ENCODE results near the gene KPNB1. TPM values are rescaled to one million over a fixed set of nuclear protein-coding genes. Genes with fewer than 3 reads are reported as not detected.

KPNB1 gene
- total and polyA plus RNA-seq, 9 donors: 63.4 to 346 (median 236) TPM

DNA sequence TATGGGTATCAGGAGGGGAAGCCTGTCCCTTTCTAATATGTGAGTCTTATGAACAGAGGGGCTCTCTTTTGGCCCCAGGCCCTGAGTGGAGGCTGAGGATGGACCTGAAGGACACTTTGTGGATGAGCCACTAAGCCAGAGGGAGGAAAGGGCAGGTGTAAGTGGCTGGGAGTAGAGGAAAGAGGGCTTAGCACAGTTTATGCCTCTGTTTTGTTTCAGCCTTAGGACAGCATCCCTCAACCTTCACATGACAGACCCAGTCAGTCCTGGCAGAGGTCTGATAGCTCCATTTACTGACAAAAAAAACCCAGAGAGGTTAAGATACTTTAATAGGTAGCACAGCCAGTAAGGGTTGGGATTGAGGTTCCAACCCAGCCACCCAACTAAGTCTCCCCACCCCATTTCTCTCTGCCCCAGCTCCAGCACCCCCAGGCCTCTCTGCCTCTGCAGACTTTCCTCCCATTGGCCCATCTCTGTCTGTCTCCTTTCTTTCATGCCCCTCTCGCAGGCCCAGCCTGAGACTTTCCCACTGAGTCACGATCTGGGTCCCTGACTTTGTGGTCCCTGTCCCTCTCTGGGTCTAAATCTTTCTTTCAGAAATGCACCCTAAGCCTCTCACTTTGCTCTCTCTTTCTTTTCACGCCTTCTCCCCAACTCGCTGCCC, 78.6 kb downstream of the KPNB1 start:
- Histone ChIP-seq H3K4me3 (no peak overlapping the region), H3K9me3 (no peaks in the 10 kb centered on the region), H3K27ac (no peak overlapping the region), H3K36me3 (no peaks in the 10 kb centered on the region), H3K4me1 (ENCODE audit: insufficient read depth) (no peaks in the 10 kb centered on the region), H3K27me3 (no peaks in the 10 kb centered on the region)
- DNase-seq: no peak
- 86 to 89% (median 89%) methylated on average over 4 of the region's 4 CpGs for WGBS, 3 donors
- TF ChIP-seq POLR2A (IDR thresholded peaks at IDR 0.05) (no peak), CTCF (IDR thresholded peaks at IDR 0.05) (no peak), EP300 (IDR thresholded peaks at IDR 0.05) (no peak)
- intact Hi-C loops (cut with DNase I): no loop called here

DNA sequence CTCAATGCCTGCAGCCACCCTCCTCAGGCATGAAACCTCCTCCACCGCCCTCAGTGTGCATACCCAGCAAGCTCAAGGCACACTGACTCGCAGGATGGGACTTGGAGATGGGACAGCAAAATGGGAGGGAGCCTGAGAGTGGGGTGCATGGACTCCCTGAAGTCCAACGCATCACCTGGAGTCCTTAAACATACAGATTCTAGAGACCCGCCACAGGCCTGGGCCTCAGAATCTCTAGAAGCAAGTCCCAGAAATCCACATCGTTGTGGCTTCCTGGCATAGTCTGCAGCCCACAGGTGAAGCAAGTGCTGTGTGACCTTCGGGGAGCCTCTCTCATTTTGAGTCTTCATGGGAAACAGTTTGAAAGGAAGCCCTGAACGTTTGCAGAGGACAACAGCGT, 79.8 kb downstream of the KPNB1 start:
- Histone ChIP-seq H3K9me3 (no peaks in the 10 kb centered on the region), H3K27me3 (no peaks in the 10 kb centered on the region), H3K36me3 (no peaks in the 10 kb centered on the region), H3K4me3 (no peak overlapping the region), H3K27ac (no peak overlapping the region), H3K4me1 (ENCODE audit: insufficient read depth) (peaks cover 1% of the 10 kb centered on the region)
- TF ChIP-seq CTCF (IDR thresholded peaks at IDR 0.05) (no peak), POLR2A (IDR thresholded peaks at IDR 0.05) (no peak), EP300 (IDR thresholded peaks at IDR 0.05) (no peak)
- no peak for DNase-seq
- intact Hi-C loops (cut with DNase I): no loop called here
- WGBS, 3 donors: 67 to 74% (median 70%) methylated on average over 8 of the region's 8 CpGs

GRCh38 chr17:47730681-47731080, 81.0 kb downstream of the KPNB1 start:
- Histone ChIP-seq H3K4me1 (ENCODE audit: insufficient read depth) (peaks cover 1% of the 10 kb centered on the region), H3K4me3 (no peak overlapping the region), H3K36me3 (no peaks in the 10 kb centered on the region), H3K27ac (no peak overlapping the region), H3K27me3 (no peaks in the 10 kb centered on the region), H3K9me3 (no peaks in the 10 kb centered on the region)
- no peak for DNase-seq
- TF ChIP-seq POLR2A (IDR thresholded peaks at IDR 0.05) (no peak), EP300 (IDR thresholded peaks at IDR 0.05) (no peak), CTCF (IDR thresholded peaks at IDR 0.05) (no peak)
- WGBS, 3 donors: 78 to 85% (median 82%) methylated on average over 4 of the region's 4 CpGs
- intact Hi-C loops (cut with DNase I): no loop called here

DNA sequence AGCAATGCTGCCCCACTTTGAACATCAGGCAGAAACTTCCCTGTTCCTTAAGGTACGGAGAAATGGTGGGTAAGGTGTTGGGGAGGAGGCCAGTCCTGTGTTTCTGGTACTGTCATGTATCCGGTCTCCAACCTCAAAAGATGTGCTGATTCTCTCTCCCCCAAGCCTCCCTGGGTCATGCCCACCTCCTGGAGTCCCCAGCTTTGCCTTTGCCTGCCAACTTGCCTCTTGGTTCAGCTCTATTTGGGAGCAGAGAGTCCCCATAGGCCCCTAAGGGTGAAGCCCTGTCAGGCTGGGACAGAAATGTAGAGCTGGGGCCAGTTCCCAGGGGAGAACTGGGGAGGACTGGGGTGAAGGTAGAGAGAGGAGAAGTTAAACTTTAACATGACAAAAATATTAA, 81.7 kb downstream of the KPNB1 start:
- Histone ChIP-seq H3K27ac (no peak overlapping the region), H3K27me3 (no peaks in the 10 kb centered on the region), H3K4me3 (no peak overlapping the region), H3K36me3 (no peaks in the 10 kb centered on the region), H3K9me3 (no peaks in the 10 kb centered on the region), H3K4me1 (ENCODE audit: insufficient read depth) (peaks cover 1% of the 10 kb centered on the region)
- TF ChIP-seq POLR2A (IDR thresholded peaks at IDR 0.05): no peak
- TF ChIP-seq EP300 (IDR thresholded peaks at IDR 0.05): no peak
- no peak for TF ChIP-seq CTCF (IDR thresholded peaks at IDR 0.05)
- 69 to 75% (median 74%) methylated on average over 2 of the region's 2 CpGs for WGBS, 3 donors
- intact Hi-C loops (cut with DNase I): no loop called here
- no peak for DNase-seq

All from ovary (tissue), 9 donors.